NCI-H69 (cell line): Measurements from ENCODE around the gene ADCY5.

Source experiments
- DNase-seq: peaks from one replicate; lab custom pipeline; 2025; lab: John Stamatoyannopoulos, UW

ADCY5 gene

DNA sequence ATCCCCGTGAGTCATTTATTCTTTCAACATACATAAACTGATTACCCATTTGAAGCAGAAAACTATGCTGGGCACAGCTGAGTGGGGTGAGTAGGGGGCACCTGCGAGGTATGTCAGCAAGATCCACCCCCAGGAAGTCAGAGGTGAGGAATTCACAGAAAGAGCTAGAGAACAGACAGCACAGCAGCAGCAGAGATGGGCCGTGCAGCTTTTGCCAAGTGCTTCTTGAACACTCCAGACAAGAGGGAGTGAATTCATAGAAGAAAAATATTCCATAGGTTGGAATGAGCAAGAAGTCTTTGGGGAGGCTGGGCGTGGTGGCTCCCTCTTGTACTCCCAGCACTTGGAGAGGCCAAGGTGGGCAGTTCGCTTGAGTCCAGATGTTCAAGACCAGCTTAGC lies 9.4 kb upstream of the ADCY5 start:
- DNase-seq, result no peak

DNA sequence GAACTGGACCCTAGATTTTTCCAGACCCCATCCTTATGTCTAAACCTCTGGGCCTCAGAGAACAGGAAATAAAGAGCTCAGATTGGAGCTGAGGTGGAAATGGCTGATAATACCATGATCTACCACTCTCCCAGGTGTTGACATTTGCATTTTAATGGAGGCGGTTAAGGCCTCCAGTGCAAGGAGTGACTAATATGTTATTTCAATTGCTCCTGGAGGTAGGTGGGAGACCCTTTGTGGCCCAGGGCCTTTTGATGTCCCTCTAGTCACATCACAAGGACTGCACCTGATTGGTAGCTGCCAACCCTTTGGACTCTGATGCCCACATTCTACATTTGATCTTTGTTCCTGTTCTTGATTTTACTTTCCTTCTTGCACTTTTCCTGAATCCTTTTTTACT lies 9.0 kb upstream of the ADCY5 start:
- no peak for DNase-seq

DNA sequence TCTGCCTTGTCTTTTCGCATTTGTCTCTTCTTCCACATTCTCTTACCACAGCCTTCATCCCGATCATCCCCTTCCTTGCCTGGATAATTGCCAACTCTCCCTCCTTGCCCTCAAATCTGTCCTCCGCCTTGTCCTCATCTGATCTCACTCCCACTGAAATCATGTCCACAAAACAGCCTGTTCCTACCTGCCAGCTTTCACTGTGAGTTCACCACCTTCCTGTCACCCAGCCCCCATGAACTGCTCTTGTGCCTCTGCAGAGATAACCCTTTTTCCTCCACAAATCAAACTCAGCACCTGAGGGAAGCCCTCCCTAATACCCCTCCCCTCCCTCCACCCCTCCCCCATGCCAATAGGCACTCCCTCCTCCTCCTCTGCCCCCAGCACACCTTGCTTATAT lies 4.8 kb upstream of the ADCY5 start:
- peak; percentile 45 for DNase-seq

DNA sequence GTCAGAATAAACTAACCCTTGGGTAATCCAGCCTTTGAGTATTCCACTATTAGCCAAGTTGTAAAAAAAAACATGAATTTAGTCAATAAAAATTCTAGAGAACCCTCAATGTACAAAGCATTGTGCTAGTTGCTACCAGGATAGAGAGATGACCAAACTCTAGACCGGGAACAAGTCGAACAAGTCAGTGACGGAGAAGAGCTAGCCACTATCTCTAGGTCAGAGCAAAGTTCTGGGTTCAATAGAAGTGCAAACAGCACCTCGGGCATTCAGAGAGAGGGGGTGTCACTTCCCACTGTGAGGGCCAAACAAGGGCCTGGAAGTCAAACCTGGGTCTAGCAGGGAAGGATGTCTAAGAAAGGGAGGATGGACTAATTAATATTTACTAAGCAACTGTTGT lies 2.3 kb upstream of the ADCY5 start:
- DNase-seq, result no peak

DNA sequence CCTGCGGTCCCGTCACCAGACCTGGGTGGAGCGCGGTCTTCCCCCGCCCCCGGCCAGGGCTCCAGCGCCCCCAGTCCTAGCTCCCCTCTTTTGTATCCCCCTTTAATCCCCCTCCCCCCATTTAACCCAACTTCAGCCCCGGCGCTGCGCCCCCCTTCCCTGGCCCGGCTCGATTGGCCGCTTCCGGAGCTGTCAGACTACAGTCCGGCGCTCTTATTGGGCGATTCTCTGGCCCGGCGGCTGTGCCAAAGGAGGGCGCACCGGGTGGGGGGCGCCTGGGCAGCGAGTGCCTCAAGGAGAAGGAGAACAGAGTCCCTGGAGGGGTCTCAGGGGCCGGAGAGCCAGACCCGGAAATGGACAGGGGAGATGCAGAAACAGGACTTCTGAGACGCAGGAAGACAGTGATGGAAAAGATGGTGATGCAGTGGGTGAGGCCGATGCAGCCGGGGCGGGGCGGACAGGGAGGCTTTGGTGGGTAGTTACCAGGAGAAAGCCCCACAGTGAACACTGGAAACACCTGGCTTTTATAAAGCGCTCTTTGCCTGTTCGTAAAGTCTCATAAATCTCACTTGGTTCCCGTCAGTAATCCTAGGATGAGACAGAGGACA lies 1.2 kb upstream of the ADCY5 start:
- DNase-seq, result peak; percentile 21

DNA sequence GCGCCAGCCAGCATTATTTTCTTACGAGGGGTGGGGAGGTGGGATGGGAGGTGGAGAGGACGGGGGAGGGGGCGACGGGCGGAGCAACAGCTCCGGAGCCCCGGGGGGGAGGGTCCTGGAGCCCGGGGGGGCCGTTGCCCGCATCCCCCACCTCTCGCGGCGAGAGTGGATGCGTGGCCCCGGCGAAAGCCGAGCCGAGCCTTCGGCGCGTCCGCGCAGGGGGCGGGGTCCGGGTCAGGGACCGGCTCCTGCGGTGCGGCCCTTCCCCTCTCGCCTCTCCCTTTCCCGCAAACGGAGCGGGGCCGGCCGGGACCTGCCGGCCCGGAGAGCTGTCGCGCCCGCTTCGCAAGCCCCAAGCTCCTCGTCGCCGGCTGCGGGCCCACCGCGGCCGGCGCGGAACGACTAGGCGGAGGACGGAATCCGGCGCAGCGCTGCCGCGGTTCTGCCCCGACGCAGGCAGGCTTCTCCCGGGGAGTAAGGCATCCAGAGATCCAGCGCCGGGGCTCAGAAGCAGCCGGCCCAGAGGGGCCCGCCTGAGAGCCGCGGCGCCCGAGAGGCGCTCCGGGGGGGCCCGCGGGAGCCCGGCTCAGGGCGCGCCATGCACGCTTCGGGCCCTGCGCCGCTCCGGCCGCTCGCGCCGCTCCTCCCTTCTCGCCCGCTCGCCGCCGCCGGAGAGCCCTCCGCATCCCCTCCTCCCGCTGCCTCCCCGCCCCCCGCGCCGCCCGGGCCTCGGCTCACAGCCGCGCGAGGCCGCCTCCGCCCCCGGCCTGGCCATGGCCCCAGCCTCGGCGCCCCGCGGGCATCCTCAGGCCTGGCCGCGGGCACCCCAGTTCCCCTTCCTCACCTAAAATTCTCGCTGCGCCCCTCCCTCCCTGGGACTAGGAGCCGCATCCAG lies 459 bp upstream of the ADCY5 start:
- peak; percentile 44 for DNase-seq

DNA sequence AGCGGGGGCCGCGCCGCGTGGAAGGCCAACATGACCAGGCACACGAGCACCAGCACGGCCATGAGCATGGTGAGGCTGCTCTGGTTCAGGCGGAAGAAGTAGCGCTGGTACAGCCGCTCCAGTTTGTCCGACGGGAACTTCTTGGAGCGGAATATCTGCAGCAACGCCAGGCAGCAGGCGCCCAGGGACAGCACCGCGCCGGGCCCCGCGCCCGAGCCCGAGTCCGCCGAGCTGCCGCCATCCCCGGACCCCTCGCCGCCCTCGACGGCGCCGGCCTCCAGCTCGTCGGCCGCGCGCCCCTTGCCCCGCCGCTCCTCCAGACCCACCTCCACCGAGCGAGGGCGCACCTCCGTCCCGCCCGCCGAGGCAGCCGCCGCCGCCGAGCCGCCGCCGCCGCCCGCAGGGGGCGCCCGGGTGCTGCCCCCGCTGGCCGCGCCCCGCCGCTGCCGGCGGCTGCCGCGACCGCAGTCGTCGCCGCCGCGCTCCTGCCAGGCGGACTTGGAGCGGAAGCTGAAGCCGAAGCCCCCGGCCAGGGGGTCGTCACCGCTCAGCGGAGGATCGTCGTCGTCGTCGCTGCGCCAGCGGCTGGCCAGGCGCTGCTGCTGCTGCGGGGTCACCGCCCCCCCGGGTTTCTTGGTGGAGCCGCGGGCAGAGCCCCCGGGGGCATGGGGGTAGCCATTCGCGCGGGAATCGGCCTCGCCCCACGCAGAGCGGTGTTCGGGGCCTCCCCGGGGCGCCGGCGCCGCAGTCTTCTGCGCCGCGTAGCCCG lies 957 bp downstream of the ADCY5 start:
- peak; percentile 60 for DNase-seq

DNA sequence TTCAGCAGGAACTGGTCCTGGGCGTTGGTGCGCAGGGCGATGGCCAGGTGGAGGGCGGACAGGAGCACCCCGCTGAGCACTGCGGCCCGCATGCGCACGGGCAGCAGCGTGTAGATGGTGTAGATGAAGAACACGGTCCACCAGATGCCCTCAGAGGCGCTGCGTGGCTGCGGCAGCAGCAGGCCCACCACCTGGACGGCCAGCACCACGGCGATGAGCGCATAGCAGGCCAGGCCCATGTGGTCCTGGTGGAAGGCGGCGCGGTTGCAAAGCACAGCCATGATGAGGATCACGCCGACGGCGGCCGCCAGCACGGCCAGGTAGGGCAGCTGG lies 1.5 kb downstream of the ADCY5 start:
- no peak for DNase-seq

DNA sequence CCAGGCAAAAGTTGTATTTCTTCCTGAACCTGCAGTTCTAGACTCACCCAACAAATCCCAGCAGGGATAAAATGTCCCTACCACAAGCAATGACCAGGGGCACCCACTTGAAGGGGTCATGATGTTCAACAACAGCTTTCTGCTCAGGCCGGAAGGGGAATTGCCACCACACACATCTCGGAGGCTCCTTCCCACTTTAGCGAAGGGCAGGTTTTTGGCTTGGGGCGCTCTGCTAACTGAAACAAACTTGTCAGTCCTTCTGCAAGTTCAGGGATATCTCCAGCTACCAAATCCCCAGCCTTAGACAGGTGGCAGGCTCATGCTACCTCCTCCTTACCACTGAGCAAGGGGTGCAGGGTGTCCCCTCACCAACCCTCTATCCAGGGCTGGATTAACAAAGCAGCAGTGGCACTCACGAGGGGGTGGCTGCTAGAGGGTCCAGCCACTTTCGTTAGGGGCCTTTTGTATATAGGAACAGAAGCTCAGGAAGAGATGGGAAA lies 2.2 kb downstream of the ADCY5 start:
- no peak for DNase-seq

DNA sequence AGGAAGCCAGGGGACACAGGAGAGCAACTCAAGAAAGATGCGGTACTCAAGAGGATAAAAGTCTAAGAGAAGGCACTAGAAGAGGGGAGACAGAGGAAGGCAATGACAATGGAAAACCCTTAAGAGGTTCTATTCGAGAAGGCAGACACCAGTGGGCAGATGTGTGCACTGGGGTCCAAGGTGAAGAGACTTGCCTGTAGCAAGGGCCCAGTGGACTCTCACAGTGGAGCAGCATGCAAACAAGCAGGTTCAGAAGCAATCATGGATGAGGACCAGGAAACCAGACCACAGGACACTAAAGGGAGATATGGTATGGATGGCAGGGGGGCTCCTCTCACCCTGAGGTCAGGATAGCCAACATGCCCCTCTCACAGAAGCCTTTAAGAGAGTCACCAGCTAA lies 2.7 kb downstream of the ADCY5 start:
- no peak for DNase-seq

DNA sequence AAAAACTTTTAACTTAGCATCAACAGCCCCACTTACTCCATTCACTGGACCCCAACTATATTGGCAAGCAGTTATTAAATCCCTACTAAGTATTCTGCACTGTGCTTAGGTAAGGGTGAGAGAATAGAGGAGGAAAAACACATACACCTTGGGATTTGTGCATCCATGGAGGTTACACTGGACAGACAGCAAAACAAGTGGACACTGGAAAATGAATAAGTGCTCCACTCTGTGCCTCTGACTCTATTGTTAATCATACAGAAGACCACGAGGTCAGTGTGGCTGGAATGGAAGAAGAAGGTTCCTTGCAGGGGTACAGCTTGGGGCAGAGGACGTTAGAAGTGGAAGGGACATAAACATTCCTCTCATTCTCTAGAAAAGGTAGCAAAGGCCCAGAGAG lies 3.2 kb downstream of the ADCY5 start:
- no peak for DNase-seq

DNA sequence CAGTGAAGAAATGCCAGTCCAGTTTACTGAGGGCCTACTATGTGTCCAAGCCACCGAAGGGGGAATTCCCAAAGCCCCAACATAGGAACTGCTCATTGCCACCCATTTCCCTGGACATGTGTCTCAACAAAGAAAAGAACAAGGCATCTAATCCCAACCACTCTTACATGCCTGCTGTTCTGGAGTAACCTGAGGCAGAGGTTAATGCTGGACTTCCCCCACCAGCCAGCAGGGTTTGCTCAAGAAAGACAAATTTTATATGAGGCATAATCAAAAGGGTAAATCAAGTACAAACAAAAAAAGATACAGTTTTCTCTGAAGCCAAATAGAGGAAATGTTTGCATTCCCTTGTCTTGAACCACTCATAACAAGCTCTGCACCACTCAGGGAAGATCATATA lies 4.1 kb downstream of the ADCY5 start:
- no peak for DNase-seq

DNA sequence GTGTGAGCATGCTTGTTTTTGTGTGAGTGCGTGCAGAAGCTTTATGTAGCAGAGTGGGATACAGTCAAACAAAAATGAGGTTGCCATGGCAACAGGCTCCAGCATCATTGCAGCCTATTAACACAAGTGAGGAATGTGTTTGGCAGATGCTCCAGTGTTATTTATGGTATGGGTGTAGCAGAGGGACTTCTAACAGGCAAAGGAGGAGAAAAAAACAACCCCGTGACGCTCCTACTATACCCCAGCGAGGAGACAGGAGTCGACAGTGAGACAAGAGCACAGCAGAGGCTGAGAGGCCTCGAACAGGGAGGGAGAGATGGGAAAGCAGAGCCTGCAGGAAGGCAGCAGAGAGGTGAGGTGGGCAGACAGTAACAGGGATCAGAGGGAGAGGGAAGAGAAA lies 4.9 kb downstream of the ADCY5 start:
- DNase-seq, result peak; percentile 12

DNA sequence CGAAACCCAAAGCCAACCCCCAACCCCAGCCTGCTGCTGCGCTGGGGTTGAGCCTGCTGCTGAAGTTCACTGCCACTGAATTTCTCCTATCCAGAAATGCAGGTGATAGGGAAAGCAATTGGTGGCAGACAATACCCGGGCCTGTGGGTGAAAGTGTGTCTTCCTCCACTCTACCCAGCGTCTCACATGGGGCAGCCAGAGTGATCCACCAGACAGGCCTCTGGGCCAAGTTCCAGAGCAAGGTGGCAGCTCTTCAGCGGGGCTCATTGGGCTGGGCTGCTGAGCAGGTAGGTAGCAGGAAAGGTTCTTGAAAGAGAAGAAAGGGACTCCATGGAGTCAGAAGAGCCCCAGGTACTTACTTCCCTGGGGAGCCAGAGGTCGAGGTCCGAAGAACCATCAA lies 6.0 kb downstream of the ADCY5 start:
- DNase-seq, result no peak

DNA sequence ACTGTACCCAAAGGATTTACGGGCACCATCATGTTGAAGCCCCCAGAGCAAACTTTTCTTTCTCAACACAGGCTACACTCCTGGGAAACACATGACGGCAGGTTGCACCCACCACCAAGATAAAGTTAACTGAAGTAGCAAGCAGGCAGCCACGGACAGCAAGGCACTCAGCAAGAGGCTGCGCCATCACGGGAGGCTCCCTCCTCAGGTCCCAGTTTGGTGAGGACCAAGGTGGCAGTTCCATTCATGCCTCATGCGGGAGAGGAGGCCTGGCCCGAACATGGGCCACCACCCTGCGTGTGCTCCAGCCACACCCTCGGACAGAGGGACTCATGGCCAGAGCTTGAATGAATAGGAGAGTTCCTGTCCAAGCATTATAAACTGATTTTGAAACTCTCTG lies 6.8 kb downstream of the ADCY5 start:
- DNase-seq, result no peak

DNA sequence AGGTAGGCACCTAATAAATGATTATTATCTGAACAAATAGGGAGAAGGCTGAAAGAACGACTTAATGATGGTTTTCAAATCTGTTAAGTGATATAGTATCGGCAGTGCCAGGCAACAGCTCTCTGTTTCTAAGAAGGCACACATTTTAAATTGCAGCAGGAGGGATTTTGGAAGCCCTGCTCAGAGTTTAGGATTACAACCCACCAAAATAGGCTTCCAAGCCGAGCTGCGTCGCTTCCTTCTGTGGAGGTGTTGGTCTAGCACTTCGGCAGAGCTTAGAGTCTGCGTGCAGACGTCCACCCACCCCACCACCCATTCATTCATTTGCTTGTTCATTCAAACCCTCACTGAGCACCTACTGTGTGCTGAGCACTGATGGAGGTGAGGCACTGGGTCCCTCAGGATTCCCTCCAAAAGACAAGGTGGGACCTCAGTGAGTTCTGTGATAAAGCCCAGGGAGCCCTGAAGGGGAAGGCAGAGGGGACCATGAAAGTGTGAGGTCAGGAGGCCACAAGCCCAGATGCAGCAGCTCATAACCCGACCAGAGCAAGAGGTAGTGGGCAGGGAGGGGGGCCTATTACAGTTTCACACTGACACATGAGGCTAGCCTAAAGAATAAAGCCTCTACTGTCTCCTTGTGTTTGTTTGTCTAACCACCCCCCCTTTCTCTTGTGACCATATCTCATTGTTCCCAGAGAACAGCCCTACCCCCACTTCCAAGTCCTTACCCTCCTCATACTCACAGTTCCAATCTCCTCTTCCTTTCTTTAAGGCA lies 8.9 kb downstream of the ADCY5 start:
- no peak for DNase-seq

DNA sequence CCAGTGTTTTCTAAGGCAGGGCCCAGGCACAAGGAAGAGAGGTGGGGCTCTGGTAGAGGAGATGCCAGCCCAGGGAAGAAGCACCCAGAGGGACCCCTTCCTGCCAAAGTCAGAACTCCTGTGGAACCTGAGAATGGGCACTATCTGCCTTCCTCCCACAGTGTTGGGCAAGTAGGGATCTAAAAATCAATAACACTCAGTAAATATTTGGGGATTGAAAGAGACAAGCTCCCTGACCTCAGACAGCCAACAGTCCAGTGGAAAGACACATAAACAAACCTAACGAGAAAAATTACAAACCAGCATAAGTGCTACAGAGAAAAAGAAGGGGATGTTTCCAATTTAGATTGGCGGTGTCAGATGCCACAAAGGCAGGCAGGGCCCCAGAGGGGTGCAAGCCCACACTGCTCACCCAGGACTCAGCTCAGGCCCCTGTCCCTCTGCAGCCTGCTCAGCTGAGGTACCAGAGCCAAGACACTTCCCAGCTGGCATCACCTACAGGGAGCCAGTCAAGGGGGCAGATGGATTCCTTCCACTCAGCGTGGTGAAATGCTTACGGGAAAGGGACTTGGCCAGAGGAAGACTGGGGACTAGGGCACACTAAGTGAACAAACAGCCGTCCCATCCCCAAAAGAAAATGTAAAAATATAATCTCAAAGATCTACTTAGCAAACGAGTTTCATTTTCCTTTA lies 15.9 kb downstream of the ADCY5 start:
- DNase-seq, result no peak

DNA sequence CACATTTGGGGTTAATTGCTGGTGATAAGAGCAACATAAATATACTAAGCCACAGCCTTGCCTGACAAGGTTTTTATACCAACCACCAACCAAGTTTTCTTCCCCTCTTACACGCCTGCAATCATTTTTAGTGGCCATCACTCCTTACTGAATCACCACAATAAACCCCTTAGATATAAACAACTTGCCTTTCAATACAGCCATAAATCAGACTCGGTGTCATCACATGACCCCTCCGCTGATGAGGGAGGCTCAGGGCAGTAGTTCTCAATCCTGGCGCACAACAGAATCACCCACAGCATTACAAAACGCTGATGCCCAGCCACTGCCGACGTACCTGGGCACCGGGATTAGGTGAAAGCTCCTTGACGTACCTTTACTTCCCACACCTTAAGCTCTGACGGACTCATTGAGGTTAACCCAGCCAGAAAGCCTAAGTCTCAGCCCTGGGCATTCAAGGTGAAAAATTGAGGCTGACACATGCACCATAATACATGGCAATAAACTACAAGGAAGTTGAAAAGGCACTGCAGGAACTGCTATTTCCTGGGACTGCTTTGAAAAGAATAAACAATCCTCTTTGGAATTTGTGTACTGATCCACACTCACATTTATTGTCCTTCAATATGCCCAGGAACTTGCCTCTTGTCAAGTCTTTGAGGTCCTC lies 17.1 kb downstream of the ADCY5 start:
- no peak for DNase-seq

DNA sequence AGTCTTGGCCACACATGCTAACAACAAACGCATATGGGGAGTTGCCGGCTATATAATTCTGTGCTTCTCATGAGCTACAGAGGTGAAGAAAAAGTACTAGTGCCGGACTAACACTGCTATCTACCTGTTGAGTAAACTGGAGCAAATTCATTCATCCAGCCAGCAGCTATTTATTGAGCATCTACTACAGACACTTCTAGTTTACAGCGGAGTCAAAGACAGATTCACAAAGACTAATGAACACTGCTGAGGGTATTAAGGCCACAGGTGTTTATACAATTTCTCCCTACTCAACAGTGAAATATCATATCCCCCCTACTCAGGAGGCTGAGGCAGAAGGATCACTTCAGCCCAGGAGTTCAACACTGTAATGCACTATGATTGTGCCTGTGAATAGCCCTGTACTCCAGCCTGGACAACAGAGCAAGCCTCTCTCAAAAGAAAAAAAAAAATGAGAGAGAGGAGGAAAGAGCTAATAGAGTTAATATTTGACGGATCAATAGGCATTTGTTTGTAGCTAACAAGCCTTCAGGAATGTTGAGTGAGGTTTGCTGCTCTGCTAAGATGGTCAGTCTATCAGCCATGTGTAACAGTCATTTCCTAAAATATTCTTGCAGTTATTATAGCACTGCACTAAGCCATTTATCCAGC lies 17.8 kb downstream of the ADCY5 start:
- no peak for DNase-seq

DNA sequence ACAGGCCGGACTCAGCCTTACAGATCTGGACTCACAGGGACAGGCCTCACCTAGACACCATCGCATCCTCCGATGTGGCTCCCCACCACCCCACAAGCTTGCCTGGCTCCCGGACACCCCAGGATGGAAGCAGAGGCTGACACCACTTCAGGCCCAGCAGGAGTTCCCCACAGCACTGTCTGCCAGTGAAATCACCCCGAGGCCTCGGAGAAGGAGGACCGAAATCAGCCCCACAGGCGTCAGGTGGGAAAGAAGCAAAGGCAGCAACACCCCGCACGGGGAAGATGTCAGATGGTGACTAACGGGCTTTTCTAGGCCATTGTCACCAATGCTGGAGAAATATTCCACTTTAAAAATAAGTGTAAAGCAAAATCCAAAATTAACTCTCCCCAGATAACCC lies 18.6 kb downstream of the ADCY5 start:
- DNase-seq, result no peak
